H1 (cell line): ENCODE measurements around the gene C3orf20. TPM values are rescaled to one million over a fixed set of nuclear protein-coding genes. Genes with fewer than 3 reads are reported as not detected.

Experiments
- ATF3 ChIP-seq: IDR thresholded peaks from 2 replicates; pipeline ENCODE4 v1.6.1; 2011; ENCODE audit warnings: low read depth, mild to moderate bottlenecking, low read length; ENCODE audit not compliant: insufficient read depth
- EP300 ChIP-seq, 2 experiments: IDR thresholded peaks; 1 replicate in 1 of 2; 2 replicates in 1 of 2; pipeline ENCODE4 v1.6.1; 2011 to 2012; ENCODE audit warnings: low read depth in 2 of 2, low read length in 2 of 2, mild to moderate bottlenecking in 2 of 2, borderline replicate concordance in 1 of 2, inconsistent platforms in 1 of 2, moderate library complexity in 1 of 2
- EZH2 ChIP-seq: fragments of 200-600 bp; sonication (generic); IDR thresholded peaks from 2 replicates; pipeline ENCODE4 v1.7.1; 2012; ENCODE audit warnings: low read depth, mild to moderate bottlenecking, moderate library complexity, low read length, inconsistent platforms; ENCODE audit not compliant: severe bottlenecking
- HDAC2 ChIP-seq, 2 experiments: fragments of 300-600 bp in 1 of 2; sonication (generic) in 1 of 2; IDR thresholded peaks; 2 replicates each; pipeline ENCODE4 v1.6.1; 2011 to 2012; ENCODE audit warnings: low read depth in 2 of 2, low read length in 2 of 2, mild to moderate bottlenecking in 2 of 2, moderate library complexity in 2 of 2, borderline replicate concordance in 1 of 2, inconsistent platforms in 1 of 2
- KDM4A ChIP-seq: IDR thresholded peaks from one replicate; pipeline ENCODE4 v1.7.1; 2012; ENCODE audit warnings: low read depth, mild to moderate bottlenecking, moderate library complexity, low read length, inconsistent platforms; ENCODE audit not compliant: severe bottlenecking
- NRF1 ChIP-seq: IDR thresholded peaks from 2 replicates; pipeline ENCODE4 v1.6.1; 2011; ENCODE audit warnings: mild to moderate bottlenecking, low read depth, low read length, improper control_type of control experiment
- RNF2 ChIP-seq: fragments of 200-900, 300-1000 bp; sonication (generic); IDR thresholded peaks from 2 replicates; pipeline ENCODE4 v1.7.1; 2016; ENCODE audit warnings: borderline replicate concordance, low read depth, mild to moderate bottlenecking, antibody characterized with exemption, low read length; ENCODE audit not compliant: poor library complexity, severe bottlenecking; ENCODE audit errors: missing control alignments
- polyA plus RNA-seq, 7 experiments: library from polyadenylated mRNA; depleted of rRNA in 3 of 7; stranded (reverse) in 5 of 7; unstranded in 2 of 7; fragments of >200 nt in 5 of 7; fragments of 200-250 nt in 2 of 7; gene quantifications; 1 replicate in 5 of 7; 2 replicates in 1 of 7; 4 replicates in 1 of 7; pipeline versions ENCODE4 v1.2.1 to v1.2.3, GENCODE V29; 2011 to 2013; ENCODE audit warnings: missing spikeins in 2 of 7, mixed read lengths in 2 of 7
- total RNA-seq: library from RNA; stranded (reverse); fragmentation: NEBNext Ultra II Directional; extraction: Animal tissue kit (Norgen Biotek cat#: 25700); gene quantifications from 2 replicates; pipeline ENCODE4 v1.2.1, GENCODE V29; 2021

Gene C3orf20
- total and polyA plus RNA-seq, 2 of the 8 experiments (the other 6 are each of a cell fraction or from before 2014, with no cell fraction given), result not detected

GRCh38 chr3:14760185-14760584, 85.2 kb downstream of the C3orf20 start (continued):
- TF ChIP-seq KDM4A (no peak), NRF1 (no peak), EZH2 (no peak), HDAC2 (IDR thresholded peaks at IDR 0.05; ENCODE audit: borderline replicate concordance in 1 of 2, low read depth in 2 of 2, low read length in 2 of 2) (no peak), EP300 (IDR thresholded peaks at IDR 0.05; ENCODE audit: borderline replicate concordance in 1 of 2, low read depth in 2 of 2, low read length in 2 of 2) (no peak), ATF3 (no peak), RNF2 (no peak)
